HUDEP-2 (cell line): ENCODE data around the gene MIGA2.

Experiments
- DNase-seq, 76 experiments: peaks; one replicate each; lab custom pipeline; 2025; ENCODE audit not compliant: unreplicated experiment in 76 of 76; lab: John Stamatoyannopoulos, UW

The MIGA2 gene

GRCh38 chr9:129010267-129010975, 26.0 kb upstream of the MIGA2 start:
- DNase-seq: no peak

- DNase-seq: no peak
Measured at GRCh38 chr9:129011170-129011569, 25.3 kb upstream of the MIGA2 start.

- no peak for DNase-seq
Measured at GRCh38 chr9:129011761-129012181, 24.7 kb upstream of the MIGA2 start.

- DNase-seq: no peak
Measured at GRCh38 chr9:129012343-129012742, 24.1 kb upstream of the MIGA2 start.

- no peak for DNase-seq
Measured at GRCh38 chr9:129012893-129013448, 23.5 kb upstream of the MIGA2 start.

- DNase-seq: no peak
Measured at GRCh38 chr9:129013674-129014073, 22.8 kb upstream of the MIGA2 start.

- DNase-seq: no peak
Measured at GRCh38 chr9:129014124-129014523, 22.3 kb upstream of the MIGA2 start.

GRCh38 chr9:129014608-129015007, 21.8 kb upstream of the MIGA2 start:
- no peak for DNase-seq

GRCh38 chr9:129021091-129021490, 15.3 kb upstream of the MIGA2 start:
- no peak for DNase-seq

- DNase-seq: no peak
Measured at GRCh38 chr9:129022037-129022436, 14.4 kb upstream of the MIGA2 start.

GRCh38 chr9:129023036-129023907, 13.2 kb upstream of the MIGA2 start:
- peak in 72 of 76 experiments; percentile 39 to 92 (median 66) for DNase-seq

- peak in 4 of 76 experiments; percentile 5 to 69 (median 42) for DNase-seq
Measured at GRCh38 chr9:129023908-129024233, 12.6 kb upstream of the MIGA2 start.

GRCh38 chr9:129026442-129027223, 9.8 kb upstream of the MIGA2 start:
- DNase-seq: peak in 28 of 76 experiments; percentile 7 to 65 (median 42)

GRCh38 chr9:129027224-129027684, 9.2 kb upstream of the MIGA2 start:
- DNase-seq: no peak

- DNase-seq: peak in 38 of 76 experiments; percentile 27 to 77 (median 58)
Measured at GRCh38 chr9:129027685-129028191, 8.7 kb upstream of the MIGA2 start.

- peak in 73 of 76 experiments; percentile 20 to 98 (median 89) for DNase-seq
Measured at GRCh38 chr9:129028192-129028966, 8.0 kb upstream of the MIGA2 start, which contains the start of gene SH3GLB2. Gene SH3GLB2, minus strand, starts transcription at chr9:129028331. Its CDS starts 177 bp downstream, at chr9:129028154.

GRCh38 chr9:129030191-129030590, 6.2 kb upstream of the MIGA2 start:
- DNase-seq: no peak

GRCh38 chr9:129031514-129031913, 4.9 kb upstream of the MIGA2 start:
- DNase-seq: no peak

- DNase-seq: peak in 2 of 76 experiments; percentile 11 to 16
Measured at GRCh38 chr9:129032541-129033159, 3.8 kb upstream of the MIGA2 start.
